Measurements from ENCODE around the gene KIDINS220. TPM values are rescaled to one million over a fixed set of nuclear protein-coding genes. Genes with fewer than 3 reads are reported as not detected.

Gene KIDINS220
- total RNA-seq, 4 donors from 2014 or later: 65.8 to 78.1 (median 73.6) TPM

- Histone ChIP-seq H3K36me3 (peaks cover 0 to 47% (median 24%) of the 10 kb centered on the region in 4 donors), H3K27ac (replicated peaks in 1 of 4) (no peak overlapping the region), H3K4me3 (no peak overlapping the region), H3K27me3 (no peaks in the 10 kb centered on the region), H3K4me1 (peaks cover 23 to 32% (median 30%) of the 10 kb centered on the region in 4 donors), H3K9me3 (no peaks in the 10 kb centered on the region)
- intact Hi-C loops (cut with DNase I): no loop called here
- WGBS: 83% methylated on average over 5 of the region's 5 CpGs
- no peak for DNase-seq (ENCODE audit: extremely low spot score)
- TF ChIP-seq EP300 (IDR thresholded peaks at IDR 0.05) (no peak), POLR2A (IDR thresholded peaks at IDR 0.05; ENCODE audit: low read depth) (no peak), POLR2AphosphoS5 (IDR thresholded peaks at IDR 0.05) (no peak), CTCF (IDR thresholded peaks at IDR 0.05) (no peak)
Observed at GRCh38 chr2:8819194-8819593, 18.2 kb downstream of the KIDINS220 start.

GRCh38 chr2:8817221-8817620 is 20.2 kb downstream of the KIDINS220 start:
- no peak for DNase-seq (ENCODE audit: extremely low spot score)
- Histone ChIP-seq H3K4me1 (peaks cover 18 to 25% (median 25%) of the 10 kb centered on the region in 4 donors), H3K36me3 (peaks cover under 1 to 59% (median 32%) of the 10 kb centered on the region in 4 donors), H3K27me3 (no peaks in the 10 kb centered on the region), H3K9me3 (no peaks in the 10 kb centered on the region), H3K4me3 (no peak overlapping the region), H3K27ac (replicated peaks in 1 of 4) (no peak overlapping the region)
- no peak for TF ChIP-seq POLR2A (IDR thresholded peaks at IDR 0.05; ENCODE audit: low read depth)
- TF ChIP-seq CTCF (IDR thresholded peaks at IDR 0.05): no peak
- no peak for TF ChIP-seq POLR2AphosphoS5 (IDR thresholded peaks at IDR 0.05)
- no peak for TF ChIP-seq EP300 (IDR thresholded peaks at IDR 0.05)
- intact Hi-C loops (cut with DNase I): no loop called here
- 95% methylated on average over 1 of the region's 1 CpG for WGBS

GRCh38 chr2:8806885-8807704 is 30.3 kb downstream of the KIDINS220 start:
- peaks cover 19 to 94% (median 62%) of the 10 kb centered on the region in 4 donors for H3K36me3 ChIP-seq
- H3K27ac ChIP-seq (replicated peaks in 1 of 4): no peak overlapping the region
- intact Hi-C loops (cut with DNase I): no loop called here
- DNase-seq (ENCODE audit: extremely low spot score): no peak
- H3K4me1 ChIP-seq: peaks cover 6 to 16% (median 9%) of the 10 kb centered on the region in 4 donors
- no peak overlapping the region for H3K4me3 ChIP-seq
- no peaks in the 10 kb centered on the region for H3K27me3 ChIP-seq
- 97% methylated on average over 6 of the region's 6 CpGs for WGBS
- no peaks in the 10 kb centered on the region for H3K9me3 ChIP-seq
- no peak for TF ChIP-seq POLR2AphosphoS5 (IDR thresholded peaks at IDR 0.05)
- no peak for TF ChIP-seq POLR2A (IDR thresholded peaks at IDR 0.05; ENCODE audit: low read depth)
- no peak for TF ChIP-seq EP300 (IDR thresholded peaks at IDR 0.05)
- TF ChIP-seq CTCF (IDR thresholded peaks at IDR 0.05): no peak

- H3K4me1 ChIP-seq: peaks cover 6 to 16% (median 9%) of the 10 kb centered on the region in 4 donors
- H3K27me3 ChIP-seq: no peaks in the 10 kb centered on the region
- H3K9me3 ChIP-seq: no peaks in the 10 kb centered on the region
- intact Hi-C loops (cut with DNase I): no loop called here
- WGBS: 83% methylated on average over 6 of the region's 6 CpGs
- peaks cover 20 to 93% (median 59%) of the 10 kb centered on the region in 4 donors for H3K36me3 ChIP-seq
- H3K4me3 ChIP-seq: no peak overlapping the region
- TF ChIP-seq CTCF (IDR thresholded peaks at IDR 0.05): no peak
- no peak for TF ChIP-seq POLR2A (IDR thresholded peaks at IDR 0.05; ENCODE audit: low read depth)
- TF ChIP-seq EP300 (IDR thresholded peaks at IDR 0.05): no peak
- no peak overlapping the region for H3K27ac ChIP-seq (replicated peaks in 1 of 4)
- DNase-seq (ENCODE audit: extremely low spot score): no peak
Observed at GRCh38 chr2:8805278-8806210, 31.9 kb downstream of the KIDINS220 start.
